ENCODE data around the gene OR52K2. TPM values are rescaled to one million over a fixed set of nuclear protein-coding genes. Genes with fewer than 3 reads are reported as not detected.

Gene OR52K2
- total RNA-seq, 1 donor from 2014 or later = not detected

- H3K27ac Mint-ChIP-seq (ENCODE audit: unreplicated experiment) = no peak overlapping the region
- peaks cover 44% of the 10 kb centered on the region for H3K27me3 Mint-ChIP-seq (ENCODE audit: low read depth)
- DNase-seq (ENCODE audit: low spot score) = no peak
- peaks cover 4% of the 10 kb centered on the region for H3K9me3 Mint-ChIP-seq (ENCODE audit: low read depth)
- H3K36me3 Mint-ChIP-seq (ENCODE audit: low read depth) = no peaks in the 10 kb centered on the region
- no peaks in the 10 kb centered on the region for H3K4me1 Mint-ChIP-seq (ENCODE audit: low read depth)
- no peak overlapping the region for H3K4me3 Mint-ChIP-seq (ENCODE audit: unreplicated experiment)
- TF ChIP-seq CTCF (IDR thresholded peaks at IDR 0.05) = no peak
Observed at GRCh38 chr11:4491878-4492606, 42.9 kb downstream of the OR52K2 start.

- no peaks in the 10 kb centered on the region for H3K4me1 Mint-ChIP-seq (ENCODE audit: low read depth)
Observed at GRCh38 chr11:4493480-4493818, 44.4 kb downstream of the OR52K2 start.

GRCh38 chr11:4495487-4495886 lies 46.4 kb downstream of the OR52K2 start:
- no peak for DNase-seq (ENCODE audit: low spot score)
- H3K27ac Mint-ChIP-seq (ENCODE audit: unreplicated experiment) = no peak overlapping the region
- H3K9me3 Mint-ChIP-seq (ENCODE audit: low read depth) = peaks cover 4% of the 10 kb centered on the region
- H3K27me3 Mint-ChIP-seq (ENCODE audit: low read depth) = peaks cover 41% of the 10 kb centered on the region
- H3K4me3 Mint-ChIP-seq (ENCODE audit: unreplicated experiment) = no peak overlapping the region
- H3K4me1 Mint-ChIP-seq (ENCODE audit: low read depth) = no peaks in the 10 kb centered on the region
- no peaks in the 10 kb centered on the region for H3K36me3 Mint-ChIP-seq (ENCODE audit: low read depth)
- TF ChIP-seq CTCF (IDR thresholded peaks at IDR 0.05) = no peak

More at GRCh38 chr11:4493480-4493818, 44.4 kb downstream of the OR52K2 start:
- peak; percentile 66 for TF ChIP-seq CTCF (IDR thresholded peaks at IDR 0.05)
- Mint-ChIP-seq H3K36me3 (ENCODE audit: low read depth) (no peaks in the 10 kb centered on the region), H3K27ac (ENCODE audit: unreplicated experiment) (no peak overlapping the region), H3K4me3 (ENCODE audit: unreplicated experiment) (no peak overlapping the region), H3K27me3 (ENCODE audit: low read depth) (peaks cover 48% of the 10 kb centered on the region), H3K9me3 (ENCODE audit: low read depth) (peaks cover 4% of the 10 kb centered on the region)
- no peak for DNase-seq (ENCODE audit: low spot score)

GRCh38 chr11:4495986-4496385 lies 46.9 kb downstream of the OR52K2 start:
- Mint-ChIP-seq H3K27me3 (ENCODE audit: low read depth) (peaks cover 44% of the 10 kb centered on the region), H3K9me3 (ENCODE audit: low read depth) (peaks cover 4% of the 10 kb centered on the region), H3K36me3 (ENCODE audit: low read depth) (no peaks in the 10 kb centered on the region), H3K4me3 (ENCODE audit: unreplicated experiment) (no peak overlapping the region), H3K27ac (ENCODE audit: unreplicated experiment) (no peak overlapping the region), H3K4me1 (ENCODE audit: low read depth) (no peaks in the 10 kb centered on the region)
- no peak for TF ChIP-seq CTCF (IDR thresholded peaks at IDR 0.05)
- no peak for DNase-seq (ENCODE audit: low spot score)

- no peak overlapping the region for H3K27ac Mint-ChIP-seq (ENCODE audit: unreplicated experiment)
- H3K4me3 Mint-ChIP-seq (ENCODE audit: unreplicated experiment) = no peak overlapping the region
- no peaks in the 10 kb centered on the region for H3K4me1 Mint-ChIP-seq (ENCODE audit: low read depth)
- no peak for DNase-seq (ENCODE audit: low spot score)
- peaks cover 45% of the 10 kb centered on the region for H3K27me3 Mint-ChIP-seq (ENCODE audit: low read depth)
- no peak for TF ChIP-seq CTCF (IDR thresholded peaks at IDR 0.05)
- H3K36me3 Mint-ChIP-seq (ENCODE audit: low read depth) = no peaks in the 10 kb centered on the region
- H3K9me3 Mint-ChIP-seq (ENCODE audit: low read depth) = peaks cover under 1% of the 10 kb centered on the region
Observed at GRCh38 chr11:4496557-4497248, 47.6 kb downstream of the OR52K2 start.

Other genes with a start within 250 kb of the OR52K2 start
- gene OR52B4, start 80.9 kb upstream of the OR52K2 start, total RNA-seq = not detected in 3 replicates
- 10.3 to 14.0 TPM (median 12.3 TPM) in 3 replicates for gene TRIM21, start 55.6 kb upstream of the OR52K2 start, total RNA-seq
- not detected in 3 replicates for gene OR52K1, start 33.4 kb downstream of the OR52K2 start, total RNA-seq
- not detected in 3 replicates for gene OR52M1, start 95.9 kb downstream of the OR52K2 start, total RNA-seq
- not detected in 3 replicates for gene OR52I2, start 132.4 kb downstream of the OR52K2 start, total RNA-seq
- gene OR52I1, start 144.7 kb downstream of the OR52K2 start, total RNA-seq = not detected in 3 replicates
- gene TRIM68, start 158.9 kb downstream of the OR52K2 start, total RNA-seq = 9.7 to 13.5 TPM (median 10.3 TPM) in 3 replicates
- not detected in 3 replicates for gene OR51D1, start 188.2 kb downstream of the OR52K2 start, total RNA-seq
- 0.22 to 1.6 TPM (median 1.2 TPM) in 3 replicates for gene OR51E1, start 194.7 kb downstream of the OR52K2 start, total RNA-seq
- gene OR51E2, start 248.6 kb downstream of the OR52K2 start, total RNA-seq = 0.97 to 3.2 TPM (median 3.1 TPM) in 3 replicates